Measurements from ENCODE around the gene FOXO4.

The FOXO4 gene

GRCh38 chrX:71082822-71083221 lies 12.8 kb upstream of the FOXO4 start:
- DNase-seq (ENCODE audit: low read depth), result no peak
- no peak overlapping the region for H3K4me3 ChIP-seq (ENCODE audit: low read length)
- TF ChIP-seq, protein P1, sequence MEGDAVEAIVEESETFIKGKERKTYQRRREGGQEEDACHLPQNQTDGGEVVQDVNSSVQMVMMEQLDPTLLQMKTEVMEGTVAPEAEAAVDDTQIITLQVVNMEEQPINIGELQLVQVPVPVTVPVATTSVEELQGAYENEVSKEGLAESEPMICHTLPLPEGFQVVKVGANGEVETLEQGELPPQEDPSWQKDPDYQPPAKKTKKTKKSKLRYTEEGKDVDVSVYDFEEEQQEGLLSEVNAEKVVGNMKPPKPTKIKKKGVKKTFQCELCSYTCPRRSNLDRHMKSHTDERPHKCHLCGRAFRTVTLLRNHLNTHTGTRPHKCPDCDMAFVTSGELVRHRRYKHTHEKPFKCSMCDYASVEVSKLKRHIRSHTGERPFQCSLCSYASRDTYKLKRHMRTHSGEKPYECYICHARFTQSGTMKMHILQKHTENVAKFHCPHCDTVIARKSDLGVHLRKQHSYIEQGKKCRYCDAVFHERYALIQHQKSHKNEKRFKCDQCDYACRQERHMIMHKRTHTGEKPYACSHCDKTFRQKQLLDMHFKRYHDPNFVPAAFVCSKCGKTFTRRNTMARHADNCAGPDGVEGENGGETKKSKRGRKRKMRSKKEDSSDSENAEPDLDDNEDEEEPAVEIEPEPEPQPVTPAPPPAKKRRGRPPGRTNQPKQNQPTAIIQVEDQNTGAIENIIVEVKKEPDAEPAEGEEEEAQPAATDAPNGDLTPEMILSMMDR (conservative IDR thresholded peaks at IDR 0.05; ENCODE audit: low read length), result no peak

DNA sequence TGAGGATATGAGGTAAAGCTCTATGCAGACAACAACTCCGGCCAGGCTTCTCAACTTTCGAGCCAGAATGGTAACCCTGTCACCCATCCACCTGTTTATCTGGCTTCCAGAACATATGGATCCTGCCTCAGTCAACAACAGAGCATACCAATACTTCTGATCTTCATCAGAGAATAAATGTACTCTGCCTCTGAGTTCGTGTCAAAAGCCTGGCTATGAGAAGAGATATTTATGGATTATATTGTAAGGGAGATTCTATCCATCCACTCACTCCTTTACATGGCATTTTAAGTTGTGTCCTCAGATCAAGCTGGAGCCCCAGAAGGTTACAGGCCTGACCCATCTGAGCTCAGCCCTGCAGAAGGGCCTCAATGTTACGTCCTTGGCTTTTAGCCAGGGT lies 9.8 kb upstream of the FOXO4 start:
- DNase-seq (ENCODE audit: low read depth), result no peak
- H3K4me3 ChIP-seq (ENCODE audit: low read length), result no peak overlapping the region
- TF ChIP-seq, protein P1 (conservative IDR thresholded peaks at IDR 0.05; ENCODE audit: low read length), result no peak

- TF ChIP-seq, protein P1 (conservative IDR thresholded peaks at IDR 0.05; ENCODE audit: low read length), result no peak
- DNase-seq (ENCODE audit: low read depth), result no peak
- no peak overlapping the region for H3K4me3 ChIP-seq (ENCODE audit: low read length)
These were observed 4.4 kb upstream of the FOXO4 start for GRCh38 chrX:71091263-71091662.

- TF ChIP-seq, protein P1 (conservative IDR thresholded peaks at IDR 0.05; ENCODE audit: low read length), result no peak
- peak overlapping the region; percentile 73 for H3K4me3 ChIP-seq (ENCODE audit: low read length)
- no peak for DNase-seq (ENCODE audit: low read depth)
These were observed 618 bp upstream of the FOXO4 start for GRCh38 chrX:71095033-71095432.

- TF ChIP-seq, protein P1 (conservative IDR thresholded peaks at IDR 0.05; ENCODE audit: low read length), result no peak
- no peak for DNase-seq (ENCODE audit: low read depth)
- H3K4me3 ChIP-seq (ENCODE audit: low read length), result peak overlapping the region; percentile 73
These were observed 519 bp downstream of the FOXO4 start for GRCh38 chrX:71095981-71096759.

- no peak for DNase-seq (ENCODE audit: low read depth)
- TF ChIP-seq, protein P1 (conservative IDR thresholded peaks at IDR 0.05; ENCODE audit: low read length), result no peak
- peak overlapping the region; percentile 73 for H3K4me3 ChIP-seq (ENCODE audit: low read length)
These were observed 1.0 kb downstream of the FOXO4 start for GRCh38 chrX:71096760-71097032.

- TF ChIP-seq, protein P1 (conservative IDR thresholded peaks at IDR 0.05; ENCODE audit: low read length), result peak; percentile 46
- no peak overlapping the region for H3K4me3 ChIP-seq (ENCODE audit: low read length)
- DNase-seq (ENCODE audit: low read depth), result peak; percentile 35
These were observed 2.7 kb downstream of the FOXO4 start for GRCh38 chrX:71098302-71098701.

All from AG10803 (cell line).